Heart left ventricle (tissue), 16 donors: Measurements from ENCODE around the gene GNPAT. TPM values are rescaled to one million over a fixed set of nuclear protein-coding genes. Genes with fewer than 3 reads are reported as not detected.

Source experiments
- ATAC-seq, 4 donors: fragments of 200-7000 bp; cut with Tn5 transposase; one replicate each; pipeline ENCODE4 v1.9.1; 2020 to 2022; ENCODE audit warnings: moderate library complexity in 4 of 4, mild to moderate bottlenecking in 3 of 4, moderate number of reproducible peaks in 1 of 4
- DNase-seq, 5 donors: peaks; one replicate each; pipeline ENCODE4 v3.0.0-alpha.2; 2020
- H3K27ac ChIP-seq, 12 donors: fragments of 200-600 bp; sonication (generic) in 4 of 12; one replicate each; pipeline versions ENCODE4 v1.5.0 to v1.8.0; 2016 to 2022; ENCODE audit warnings: mild to moderate bottlenecking in 2 of 12
- H3K27me3 ChIP-seq, 9 donors: fragments of 200-600 bp; sonication (generic) in 2 of 9; one replicate each; pipeline versions ENCODE4 v1.5.1 to v1.8.0; 2016 to 2022; ENCODE audit warnings: mild to moderate bottlenecking in 3 of 9
- H3K36me3 ChIP-seq, 9 donors: fragments of 200-600 bp; sonication (generic) in 2 of 9; one replicate each; pipeline versions ENCODE4 v1.5.0 to v1.8.0; 2018 to 2022; ENCODE audit warnings: mild to moderate bottlenecking in 2 of 9
- H3K4me1 ChIP-seq, 12 donors: fragments of 200-600 bp; sonication (generic) in 4 of 12; one replicate each; pipeline versions ENCODE4 v1.5.0 to v1.8.0; 2016 to 2022; ENCODE audit warnings: mild to moderate bottlenecking in 3 of 12
- H3K4me3 ChIP-seq, 12 donors: fragments of 200-600 bp; sonication (generic) in 4 of 12; one replicate each; pipeline versions ENCODE4 v1.5.0 to v1.8.0; 2017 to 2022; ENCODE audit warnings: mild to moderate bottlenecking in 9 of 12, moderate library complexity in 4 of 12
- H3K9me3 ChIP-seq, 12 donors: fragments of 200-600 bp; sonication (generic) in 4 of 12; one replicate each; pipeline versions ENCODE4 v1.5.0 to v1.8.0; 2016 to 2022; ENCODE audit warnings: mild to moderate bottlenecking in 1 of 12
- CTCF ChIP-seq, 12 donors: fragments of 200-600 bp; sonication (generic) in 4 of 12; IDR thresholded peaks; one replicate each; pipeline versions ENCODE4 v1.5.0 to v1.8.0; 2018 to 2022; ENCODE audit warnings: antibody characterized with exemption in 12 of 12, mild to moderate bottlenecking in 5 of 12
- POLR2A ChIP-seq, 2 donors: fragments of 450-650 bp; IDR thresholded peaks; one replicate each; pipeline ENCODE4 v1.6.1; 2017; ENCODE audit warnings: antibody characterized with exemption in 2 of 2, mild to moderate bottlenecking in 2 of 2, moderate library complexity in 2 of 2
- WGBS, 4 donors: extraction: QIAGEN DNeasy Blood & Tissue Kit in 2 of 4; methylation state at CpG; one replicate each; pipeline versions ENCODE4 v1.1.5 to v1.1.7; 2013 to 2018; 5-methylcytosine and 5-hydroxymethylcytosine counted together
- intact Hi-C, 10 donors: fragments of 100-400 bp; cut with DNase I; formaldehyde crosslinking; loops; one replicate each; pipeline versions ENCODE4 v1.11.1 to v1.14.2; 2022
- polyA plus RNA-seq, 2 donors: library from polyadenylated mRNA; stranded (reverse); fragments of 200-250 nt; gene quantifications; one replicate each; pipeline ENCODE4 v1.2.3, GENCODE V29; 2013
- total RNA-seq, 9 donors: library from RNA; depleted of rRNA in 2 of 9; stranded (reverse); fragments of >200 nt in 2 of 9; fragmentation: NEBNext Ultra II Directional in 3 of 9; extraction: Animal tissue kit (Norgen Biotek cat#: 25700) in 3 of 9; gene quantifications; one replicate each; pipeline versions ENCODE4 v1.1.0 to v1.2.4, GENCODE V29; 2016 to 2023
- donor health status: ischemic (EF 13 %, LVEDD 7.1; RV severe dilation, severe dysfunction).
- donor health status: healthy with polysubstance abuse.
- donor health status: DM: no; HTN: yes; CAD: no.
- donor health status: DM: no; HTN: no; CAD: no.
- donor health status: ischemic (EF 25% LVEDD 6.9; RV normal size, moderate dysfunction).
- donor health status: ischemic (EF 25% LVEDD 5.7; RV mildly dilated, moderate dysfunction).
- donor health status: healthy.
- donor health status: DM: yes; HTN: yes; CAD: no.
- donor health status: ischemic (EF 35%, LVEDD 5.7; RV mildly dilated, moderate dysfunction).
- donor health status: nonischemic (EF 11% LVEDD 7.7; RV severe dilation, severe dysfunction).
- donor health status: DM: yes; HTN: yes; CAD: no.
- donor health status: PGD.
- donor health status: ischemic (EF 29% LVEDD 5.4; RV normal size, mild dysfunction).
- donor health status: nonischemic (EF 23%, LVEDD 6.1; RV moderate dilation, normal function).

Gene GNPAT
- total and polyA plus RNA-seq, 11 donors, result 43.3 to 62.6 (median 52.8) TPM

- Histone ChIP-seq H3K4me1 (no peaks in the 10 kb centered on the region), H3K27me3 (no peaks in the 10 kb centered on the region), H3K36me3 (peaks cover 0 to 5% (median 0%) of the 10 kb centered on the region in 9 donors), H3K27ac (no peak overlapping the region), H3K9me3 (no peaks in the 10 kb centered on the region), H3K4me3 (no peak overlapping the region)
- DNase-seq (no peak), ATAC-seq (no peak)
- intact Hi-C loops, result no loop called here
- TF ChIP-seq POLR2A (IDR thresholded peaks at IDR 0.05) (no peak), CTCF (IDR thresholded peaks at IDR 0.05) (no peak)
- WGBS, 4 donors, result 59 to 87% (median 79%) methylated on average over 1 of the region's 1 CpG
Observed at GRCh38 chr1:231326248-231326647, 85.2 kb downstream of the GNPAT start.

Other genes with a start within 250 kb of the GNPAT start
- gene FAM89A, start 201.0 kb upstream of the GNPAT start, total RNA-seq, result 10 to 100 TPM in 3 of 9 donors, 1 to 10 TPM in 6; 3.8 to 11.5 (median 7.0) TPM
- 1 to 10 TPM; 4.2 to 5.5 TPM for gene FAM89A, start 201.0 kb upstream of the GNPAT start, polyA plus RNA-seq
- under 1 TPM in 3 of 9 donors, not detected in 6; 0.12 to 0.16 (median 0.13) TPM for gene TRIM67, start 79.2 kb upstream of the GNPAT start, total RNA-seq
- not detected for gene TRIM67, start 79.2 kb upstream of the GNPAT start, polyA plus RNA-seq
- 10 to 100 TPM; 10.2 to 14.8 (median 12.8) TPM for gene EXOC8, start 96.6 kb downstream of the GNPAT start, total RNA-seq
- gene EXOC8, start 96.6 kb downstream of the GNPAT start, polyA plus RNA-seq, result 1 to 10 TPM; 3.7 to 9.7 TPM
- 10 to 100 TPM in 1 of 9 donors, 1 to 10 TPM in 8; 5.9 to 10.6 (median 8.1) TPM for gene SPRTN, start 97.1 kb downstream of the GNPAT start, total RNA-seq
- gene SPRTN, start 97.1 kb downstream of the GNPAT start, polyA plus RNA-seq, result 1 to 10 TPM; 3.2 to 7.3 TPM
- gene EGLN1, start 181.1 kb downstream of the GNPAT start, total RNA-seq, result 100 to 1,000 TPM in 1 of 9 donors, 10 to 100 TPM in 8; 51.6 to 122 (median 77.8) TPM
- gene EGLN1, start 181.1 kb downstream of the GNPAT start, polyA plus RNA-seq, result 10 to 100 TPM; 20.8 to 59.2 TPM